G401.6 (cell line): ENCODE results near the gene DSTYK.
A peak's percentile ranks its signal among the peaks of the same experiment; 100 is the strongest.

ENCODE experiments used
- FAIRE-seq: peaks from 2 replicates; lab custom pipeline; 2012; peaks lifted over from hg19 to GRCh38; lab: Jason Lieb, UNC

The DSTYK gene

DNA sequence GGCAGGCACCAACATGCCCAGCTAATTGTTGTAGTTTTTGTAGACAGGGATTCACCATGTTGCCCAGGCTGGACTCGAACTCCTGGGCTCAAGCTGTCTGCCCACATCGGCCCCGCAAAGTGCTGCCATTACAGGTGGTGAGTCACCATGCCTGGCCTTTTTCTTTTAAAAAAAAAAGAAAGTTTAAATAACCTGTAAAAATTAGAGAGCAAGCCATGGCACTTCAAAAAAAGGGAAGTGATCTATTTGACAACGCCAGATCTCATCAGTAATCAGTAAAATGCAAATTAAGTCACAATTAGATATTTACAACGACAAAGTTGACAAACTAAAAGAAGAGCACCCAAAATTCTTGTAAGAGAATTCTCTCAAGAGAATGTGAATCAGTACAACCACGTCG is 86.8 kb downstream of the DSTYK start:
- FAIRE-seq, result no peak

DNA sequence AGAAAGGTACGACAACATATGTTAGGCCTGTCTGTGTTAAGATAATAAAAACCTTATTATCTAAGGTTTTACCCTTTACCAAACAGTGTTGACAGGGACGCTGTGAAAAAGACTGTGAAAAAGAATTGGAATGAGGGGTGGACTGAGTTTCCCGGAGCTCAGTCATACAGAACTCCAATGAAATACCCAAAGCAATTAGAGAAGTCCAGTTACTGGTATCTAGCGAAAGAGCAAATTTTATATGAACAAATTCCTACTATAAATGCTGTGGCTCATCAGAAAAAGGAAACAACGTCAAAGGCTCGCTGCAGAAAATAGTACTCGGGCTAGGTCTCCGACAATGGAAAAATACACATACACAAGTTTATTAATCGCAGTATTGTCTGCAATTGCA is 89.0 kb downstream of the DSTYK start:
- no peak for FAIRE-seq

DNA sequence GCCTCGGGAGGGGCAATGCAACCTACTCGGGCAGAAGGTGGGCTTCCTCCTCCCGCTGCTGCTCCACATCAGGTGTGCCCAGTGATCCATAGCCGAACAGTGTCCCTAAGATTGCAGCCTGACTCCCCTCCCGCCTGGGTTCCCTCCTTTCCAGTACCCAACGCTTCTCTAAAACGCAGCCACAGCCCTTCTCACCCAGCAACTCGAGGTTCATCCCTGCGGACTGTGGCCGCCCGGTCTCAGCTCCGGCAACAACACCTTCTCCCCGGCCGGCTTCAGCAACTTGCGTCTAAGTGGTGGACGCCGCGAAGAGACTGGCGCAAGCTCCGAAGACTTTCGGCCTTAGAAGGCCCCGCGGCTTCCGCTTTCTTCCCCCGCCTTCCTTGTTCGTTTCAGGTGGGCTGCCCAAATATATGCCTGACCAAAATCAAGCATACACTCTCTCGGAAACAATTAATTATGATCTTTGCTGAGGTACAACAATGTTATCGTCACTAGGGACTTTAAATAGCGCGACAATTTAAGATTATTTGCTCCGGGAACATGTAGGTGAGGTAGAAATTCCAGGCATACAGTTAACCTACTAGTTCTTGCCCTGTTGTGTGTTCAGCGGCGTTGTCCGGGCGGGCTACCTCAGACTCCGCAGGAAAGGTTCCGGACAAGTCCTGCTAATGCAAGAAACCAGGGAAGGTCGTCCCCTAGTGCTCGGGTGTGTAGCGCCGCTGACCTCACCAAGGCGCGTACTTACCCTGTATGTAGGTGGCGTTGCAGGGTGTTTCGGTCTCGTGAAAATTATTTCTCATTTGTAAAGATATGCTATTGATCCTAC is 89.6 kb downstream of the DSTYK start, which contains the start of gene RBBP5:
TSS of gene RBBP5 (minus strand) at position 319 of the 829 bp plus-strand sequence. CDS start at position 214, 105 bp downstream.
- FAIRE-seq, result peak; percentile 90

DNA sequence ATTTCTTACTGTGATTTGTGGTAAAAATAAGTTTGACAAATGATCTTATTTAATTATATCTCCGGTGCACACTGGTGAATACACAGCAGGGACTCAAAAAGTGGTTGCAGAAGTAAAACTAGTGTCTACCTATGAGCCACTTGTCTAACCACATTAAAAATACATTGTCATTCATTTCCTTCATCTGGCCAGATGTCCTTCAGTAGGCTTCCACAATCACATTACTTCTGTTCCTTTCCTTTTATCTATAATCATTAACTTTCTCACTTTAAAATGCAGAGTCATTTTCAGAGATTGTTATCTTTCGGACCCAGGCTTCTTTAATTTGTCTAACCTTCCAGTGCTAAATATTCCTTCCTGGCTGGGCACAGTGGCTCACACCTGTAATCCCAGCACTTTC is 92.8 kb downstream of the DSTYK start:
- FAIRE-seq, result no peak

DNA sequence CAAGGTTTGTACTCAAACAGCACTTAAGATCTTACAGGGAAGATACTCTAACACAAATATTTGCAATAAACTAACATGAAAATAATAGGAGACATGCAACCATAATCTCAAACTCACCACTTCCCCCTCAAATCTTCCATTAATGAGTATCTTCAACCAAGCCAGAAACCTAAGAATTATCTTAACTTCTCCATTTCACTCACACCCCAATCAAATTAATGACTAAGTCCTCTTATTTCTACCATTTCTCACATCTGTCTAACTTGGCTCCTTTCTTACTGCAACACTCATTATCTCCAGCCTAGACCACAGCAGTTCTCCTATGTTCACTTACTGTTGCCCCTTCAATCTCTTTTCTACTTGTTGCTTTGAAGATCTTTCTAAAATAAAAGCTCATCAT is 100.1 kb downstream of the DSTYK start:
- FAIRE-seq, result no peak

DNA sequence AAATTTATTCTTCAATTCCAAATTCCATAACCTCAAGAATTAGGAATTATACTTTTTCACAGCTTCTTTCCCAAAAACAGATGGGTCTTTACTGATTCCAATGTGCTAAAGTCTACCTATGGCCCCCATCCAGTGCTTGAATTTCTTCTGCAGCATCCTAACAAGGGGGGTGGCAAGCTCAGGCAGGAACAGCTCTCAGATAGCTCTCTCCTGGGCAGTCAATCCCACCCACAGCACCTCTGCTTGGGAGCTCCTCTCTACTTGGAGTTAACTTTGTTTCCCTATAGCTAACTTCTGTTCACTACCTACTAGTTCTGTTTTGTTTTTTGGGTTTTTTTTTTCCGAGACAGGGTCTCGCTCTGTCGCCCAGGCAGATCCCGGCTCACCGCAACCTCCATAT is 101.8 kb downstream of the DSTYK start:
- no peak for FAIRE-seq

DNA sequence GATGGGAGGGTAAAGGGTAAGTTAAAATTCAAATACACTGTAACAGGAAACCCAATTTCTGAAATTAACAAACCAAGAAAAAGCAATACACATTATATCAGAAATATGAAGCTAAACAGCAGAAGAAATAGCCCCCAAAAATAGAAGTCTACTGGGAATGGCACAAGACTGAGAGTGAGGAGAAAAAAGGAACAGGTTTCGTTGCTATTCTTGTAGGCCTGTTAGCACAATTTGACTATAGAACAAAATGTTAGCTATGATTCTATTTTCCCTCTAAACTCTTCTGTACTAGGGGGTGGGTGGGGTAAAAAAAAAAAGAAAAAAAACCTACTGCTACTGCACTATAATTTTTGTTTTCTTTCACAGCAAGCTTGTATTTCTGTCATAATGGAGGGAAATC is 102.2 kb downstream of the DSTYK start:
- FAIRE-seq, result no peak

DNA sequence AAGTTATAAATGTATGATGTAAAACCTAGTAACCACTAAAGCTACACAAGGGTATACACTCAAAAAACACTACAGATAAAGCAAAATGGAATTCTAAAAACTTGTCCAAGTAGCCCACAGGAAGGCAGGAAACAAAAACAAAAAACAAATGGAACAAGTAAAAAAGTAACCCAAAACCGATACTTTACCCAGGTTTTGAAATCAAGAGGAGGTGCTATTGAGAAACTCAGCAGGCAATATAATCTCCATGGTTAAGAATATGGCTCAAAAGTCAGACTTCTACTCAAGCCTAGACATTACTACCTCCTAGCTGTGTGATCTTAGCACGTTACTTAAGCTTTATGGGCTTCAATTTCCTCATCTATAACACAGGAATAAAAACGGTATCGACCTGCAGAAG is 103.0 kb downstream of the DSTYK start:
- no peak for FAIRE-seq

DNA sequence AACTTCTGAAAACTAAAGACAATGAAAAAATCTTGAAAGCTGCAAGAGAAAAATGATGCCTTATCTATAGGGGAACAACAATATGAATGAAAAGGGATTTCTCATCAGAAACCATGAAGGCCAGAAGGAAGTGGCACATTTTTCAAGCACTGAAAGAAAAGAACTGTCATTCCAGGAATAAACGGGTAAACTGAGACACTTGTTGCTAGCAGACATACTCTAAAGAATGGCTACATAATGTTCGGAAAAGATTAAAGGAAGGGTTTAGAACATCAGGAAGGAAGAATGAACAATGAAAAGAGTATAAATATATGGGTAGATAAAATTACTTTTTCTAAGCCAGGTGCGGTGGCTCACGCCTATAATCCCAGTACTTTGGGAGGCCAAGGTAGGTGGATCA is 104.2 kb downstream of the DSTYK start:
- FAIRE-seq, result no peak

DNA sequence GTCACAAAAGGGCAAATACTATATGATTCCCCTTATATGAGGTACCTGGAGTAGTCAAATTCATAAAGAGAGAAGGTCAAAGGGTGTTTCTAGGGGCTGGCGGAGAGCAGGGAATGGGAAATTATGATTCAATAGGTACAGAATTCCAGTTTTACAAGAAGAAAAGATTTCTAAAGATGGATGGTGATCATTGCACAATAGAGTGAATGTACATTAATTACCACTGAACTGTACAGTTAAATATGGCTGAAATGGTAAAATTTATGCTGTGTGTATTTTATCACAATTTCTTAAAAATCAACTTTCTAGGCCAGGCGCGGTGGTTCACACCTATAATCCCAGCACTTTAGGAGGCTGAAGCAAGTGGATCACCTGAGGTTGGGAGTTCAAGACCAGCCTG is 109.1 kb downstream of the DSTYK start:
- FAIRE-seq, result no peak

DNA sequence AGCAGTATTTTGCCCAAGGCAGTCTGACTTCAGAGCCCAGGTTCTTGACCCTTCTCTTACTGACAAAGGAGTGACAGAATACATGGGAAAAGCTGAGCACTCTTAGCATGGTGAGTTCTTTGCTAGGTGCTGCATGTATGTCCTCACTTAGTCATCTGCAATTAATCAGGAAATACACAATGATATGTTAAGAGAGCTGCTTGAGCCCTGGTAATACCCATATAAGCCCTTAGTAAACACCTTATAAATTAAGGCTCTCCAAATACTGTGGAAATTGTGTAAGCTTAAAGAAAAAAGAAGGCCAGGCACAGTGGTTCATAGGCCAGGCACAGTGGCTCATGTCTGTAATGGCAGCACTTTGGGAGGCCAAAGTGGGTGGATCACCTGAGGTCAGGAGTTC is 113.3 kb downstream of the DSTYK start:
- FAIRE-seq, result no peak

DNA sequence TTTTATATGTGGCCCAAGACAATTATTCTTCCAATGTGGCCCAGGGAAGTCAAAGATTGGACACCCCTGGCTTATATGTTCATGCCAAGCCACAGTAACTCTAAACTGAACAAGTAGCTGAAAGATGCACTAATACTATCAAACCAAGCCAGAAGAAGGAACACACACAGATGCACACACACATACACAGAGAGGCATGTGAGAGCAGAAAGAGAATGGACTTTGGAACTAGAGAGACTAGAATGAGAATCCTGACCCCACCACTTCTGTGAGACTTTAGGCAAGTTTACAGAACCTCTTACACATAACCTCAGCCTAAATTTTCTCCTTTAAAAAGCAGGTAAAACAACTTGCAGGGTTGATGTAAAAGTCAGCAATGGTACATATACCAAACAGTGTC is 116.1 kb downstream of the DSTYK start:
- FAIRE-seq, result no peak
